ENCODE measurements around the gene POPDC3. TPM values are rescaled to one million over a fixed set of nuclear protein-coding genes. Genes with fewer than 3 reads are reported as not detected.

POPDC3 gene
- total RNA-seq, 1 experiment from 2014 or later: 0.70 TPM

DNA sequence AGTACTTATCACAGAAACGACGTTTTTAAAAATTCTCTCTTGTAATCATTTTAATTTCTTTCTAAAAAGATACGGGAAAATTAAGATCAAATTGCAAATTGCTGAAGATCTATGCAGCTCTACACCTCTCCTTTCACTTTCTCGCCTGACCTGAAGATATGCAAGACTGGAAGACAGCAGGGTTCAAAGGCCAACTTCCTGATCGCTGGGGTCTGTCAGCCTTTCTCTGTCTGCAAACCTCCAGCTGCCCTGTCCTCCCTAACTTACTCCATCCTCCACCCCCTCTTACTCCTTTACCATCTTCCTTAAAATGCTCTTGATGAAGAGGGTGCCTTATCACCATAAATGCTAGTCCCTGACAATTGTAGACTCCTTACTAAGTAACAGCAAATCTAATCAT is 63.7 kb downstream of the POPDC3 start:
- Mint-ChIP-seq H3K9me3 (ENCODE audit: unreplicated experiment) (no peaks in the 10 kb centered on the region), H3K4me1 (ENCODE audit: low read depth, unreplicated experiment) (peaks cover 5% of the 10 kb centered on the region), H3K27me3 (ENCODE audit: insufficient read depth, unreplicated experiment) (no peaks in the 10 kb centered on the region), H3K4me3 (ENCODE audit: unreplicated experiment) (no peak overlapping the region), H3K27ac (ENCODE audit: unreplicated experiment) (no peak overlapping the region), H3K36me3 (ENCODE audit: insufficient read depth, unreplicated experiment) (no peaks in the 10 kb centered on the region)
- no peaks in the 10 kb centered on the region; the same call in 1 of the 2 replicates for H3K4me1 ChIP-seq
- H3K36me3 ChIP-seq (ENCODE audit: control insufficient read depth, insufficient read depth, low read length): no peaks in the 10 kb centered on the region
- intact Hi-C loops (cut with micrococcal nuclease; ENCODE audit: unreplicated experiment): no loop called here
- H3K9me3 ChIP-seq: no peaks in the 10 kb centered on the region
- CTCF ChIA-PET: interaction anchor here (0.7 kb wide), 1 partner anchor 29 kb away, joined by 3 read pairs; no protein-coding TSS in a partner anchor
- POLR2A ChIA-PET: no interaction called here
- TF ChIP-seq CTCF (IDR thresholded peaks at IDR 0.05; ENCODE audit: insufficient read depth in 1 of 2, low read depth in 1 of 2, low read length in 1 of 2, severe bottlenecking in 1 of 2, unreplicated experiment in 1 of 2): no peak
- DNase-seq: no peak
- BruUV-seq (replicated peaks): no TSS peak
- no peaks in the 10 kb centered on the region for H3K27me3 ChIP-seq (replicated peaks; ENCODE audit: control insufficient read depth, insufficient read depth, low read length)
- H3K4me3 ChIP-seq (ENCODE audit: low read depth, low read length): no peak overlapping the region

GRCh38 chr6:105113422-105113821 is 66.4 kb downstream of the POPDC3 start:
- no peaks in the 10 kb centered on the region for H3K27me3 ChIP-seq (replicated peaks; ENCODE audit: control insufficient read depth, insufficient read depth, low read length)
- H3K4me3 ChIP-seq (ENCODE audit: low read depth, low read length): no peak overlapping the region
- no peaks in the 10 kb centered on the region for H3K9me3 ChIP-seq
- no peaks in the 10 kb centered on the region for H3K36me3 ChIP-seq (ENCODE audit: control insufficient read depth, insufficient read depth, low read length)
- H3K27ac Mint-ChIP-seq (ENCODE audit: unreplicated experiment): no peak overlapping the region
- H3K36me3 Mint-ChIP-seq (ENCODE audit: insufficient read depth, unreplicated experiment): no peaks in the 10 kb centered on the region
- no peak for TF ChIP-seq CTCF (IDR thresholded peaks at IDR 0.05; ENCODE audit: insufficient read depth in 1 of 2, low read depth in 1 of 2, low read length in 1 of 2, severe bottlenecking in 1 of 2, unreplicated experiment in 1 of 2)
- H3K9me3 Mint-ChIP-seq (ENCODE audit: unreplicated experiment): no peaks in the 10 kb centered on the region
- intact Hi-C loops (cut with micrococcal nuclease; ENCODE audit: unreplicated experiment): no loop called here
- H3K4me3 Mint-ChIP-seq (ENCODE audit: unreplicated experiment): no peak overlapping the region
- ChIA-PET POLR2A (no interaction called here), CTCF (interaction anchor here (0.6 kb wide), 1 partner anchor 1247 kb away, joined by 3 read pairs; the partner anchor contains the start of gene CRYBG1)
- H3K4me1 ChIP-seq: no peaks in the 10 kb centered on the region; the same call in 1 of the 2 replicates
- peaks cover 11% of the 10 kb centered on the region for H3K4me1 Mint-ChIP-seq (ENCODE audit: low read depth, unreplicated experiment)
- no TSS peak for BruUV-seq (replicated peaks)
- no peak for DNase-seq
- no peaks in the 10 kb centered on the region for H3K27me3 Mint-ChIP-seq (ENCODE audit: insufficient read depth, unreplicated experiment)

GRCh38 chr6:105112577-105112976 is 67.2 kb downstream of the POPDC3 start:
- POLR2A ChIA-PET: no interaction called here
- Mint-ChIP-seq H3K4me3 (ENCODE audit: unreplicated experiment) (no peak overlapping the region), H3K4me1 (ENCODE audit: low read depth, unreplicated experiment) (peaks cover 18% of the 10 kb centered on the region), H3K27ac (ENCODE audit: unreplicated experiment) (no peak overlapping the region), H3K27me3 (ENCODE audit: insufficient read depth, unreplicated experiment) (no peaks in the 10 kb centered on the region), H3K9me3 (ENCODE audit: unreplicated experiment) (no peaks in the 10 kb centered on the region), H3K36me3 (ENCODE audit: insufficient read depth, unreplicated experiment) (peaks cover 4% of the 10 kb centered on the region)
- H3K9me3 ChIP-seq: no peaks in the 10 kb centered on the region
- BruUV-seq (replicated peaks): no TSS peak
- H3K27me3 ChIP-seq (replicated peaks; ENCODE audit: control insufficient read depth, insufficient read depth, low read length): no peaks in the 10 kb centered on the region
- intact Hi-C loops (cut with micrococcal nuclease; ENCODE audit: unreplicated experiment): no loop called here
- H3K4me1 ChIP-seq: no peaks in the 10 kb centered on the region; the same call in 1 of the 2 replicates
- no peaks in the 10 kb centered on the region for H3K36me3 ChIP-seq (ENCODE audit: control insufficient read depth, insufficient read depth, low read length)
- no peak for DNase-seq
- no peak for TF ChIP-seq CTCF (IDR thresholded peaks at IDR 0.05; ENCODE audit: insufficient read depth in 1 of 2, low read depth in 1 of 2, low read length in 1 of 2, severe bottlenecking in 1 of 2, unreplicated experiment in 1 of 2)
- H3K4me3 ChIP-seq (ENCODE audit: low read depth, low read length): no peak overlapping the region
- CTCF ChIA-PET: interaction anchor here (0.6 kb wide), 2 partner anchors 123 to 279 kb away, joined by 3 read pairs; no protein-coding TSS in a partner anchor

Measured in Caco-2 (cell line).